ENCODE measurements around the gene NUP43.

GRCh38 chr6:149746147-149746946, at the start of gene NUP43:
- peak; percentile 68; the same call in 1 of the 2 replicates for TF ChIP-seq POLR2A (IDR thresholded peaks at IDR 0.05; ENCODE audit: low read depth, low read length)
- TF ChIP-seq TAF1 (IDR thresholded peaks at IDR 0.05; ENCODE audit: borderline replicate concordance, low read depth, low read length), result no peak; the same call in 1 of the 2 replicates

Measured in GM12892 (cell line).